ENCODE results near the gene CHST2. TPM values are rescaled to one million over a fixed set of nuclear protein-coding genes. Genes with fewer than 3 reads are reported as not detected.
A peak's percentile ranks its signal among the peaks of the same experiment; 100 is the strongest.
"Not testable (repeated sequence)": the region's sequence is repeated elsewhere in the genome, so short reads cannot be mapped to it uniquely, and the experiment has no call there.

The CHST2 gene
- 5.1 and 8.3 TPM in 2 replicates for total RNA-seq
- polyA plus RNA-seq (2012), result 4.3 TPM

- DNase-seq (ENCODE audit: low read depth), result peak; percentile 81
Measured at GRCh38 chr3:143119009-143119914, at the start of gene CHST2. Gene CHST2 (plus strand): TSS chr3:143119771. CDS start chr3:143120817, 1,046 bp downstream.

- DNase-seq (ENCODE audit: low read depth), result peak; percentile 59
Measured at GRCh38 chr3:143070977-143071551, 48.5 kb upstream of the CHST2 start.

GRCh38 chr3:143071776-143072175 is 47.8 kb upstream of the CHST2 start:
- no peak for DNase-seq (ENCODE audit: low read depth)

GRCh38 chr3:143072298-143073020 is 47.1 kb upstream of the CHST2 start:
- not testable (repeated sequence) for DNase-seq (ENCODE audit: low read depth)

- DNase-seq (ENCODE audit: low read depth), result not testable (repeated sequence)
Measured at GRCh38 chr3:143073541-143073940, 46.0 kb upstream of the CHST2 start.

- DNase-seq (ENCODE audit: low read depth), result not testable (repeated sequence)
Measured at GRCh38 chr3:143073983-143074382, 45.6 kb upstream of the CHST2 start.

- no peak for DNase-seq (ENCODE audit: low read depth)
Measured at GRCh38 chr3:143078883-143079282, 40.7 kb upstream of the CHST2 start.

- DNase-seq (ENCODE audit: low read depth), result no peak
Measured at GRCh38 chr3:143080196-143080595, 39.4 kb upstream of the CHST2 start.

GRCh38 chr3:143081365-143081764 is 38.2 kb upstream of the CHST2 start:
- no peak for DNase-seq (ENCODE audit: low read depth)

GRCh38 chr3:143081844-143082778 is 37.5 kb upstream of the CHST2 start:
- no peak for DNase-seq (ENCODE audit: low read depth)

GRCh38 chr3:143083781-143084180 is 35.8 kb upstream of the CHST2 start:
- no peak for DNase-seq (ENCODE audit: low read depth)

- DNase-seq (ENCODE audit: low read depth), result peak; percentile 27
Measured at GRCh38 chr3:143084856-143085731, 34.5 kb upstream of the CHST2 start.

- no peak for DNase-seq (ENCODE audit: low read depth)
Measured at GRCh38 chr3:143088835-143089234, 30.7 kb upstream of the CHST2 start.

GRCh38 chr3:143089965-143090364 is 29.6 kb upstream of the CHST2 start:
- DNase-seq (ENCODE audit: low read depth), result no peak

- peak; percentile 77 for DNase-seq (ENCODE audit: low read depth)
Measured at GRCh38 chr3:143090486-143090885, 29.1 kb upstream of the CHST2 start.

GRCh38 chr3:143090976-143091837 is 28.4 kb upstream of the CHST2 start:
- no peak for DNase-seq (ENCODE audit: low read depth)

GRCh38 chr3:143092191-143092590 is 27.4 kb upstream of the CHST2 start:
- no peak for DNase-seq (ENCODE audit: low read depth)

GRCh38 chr3:143095813-143096212 is 23.8 kb upstream of the CHST2 start:
- DNase-seq (ENCODE audit: low read depth), result no peak

All from myocyte (in vitro differentiated cells).